SHP77 (cell line): ENCODE data around the gene ARL6IP1.
A peak's percentile ranks its signal among the peaks of the same experiment; 100 is the strongest.
"Not testable (repeated sequence)": the region's sequence is repeated elsewhere in the genome, so short reads cannot be mapped to it uniquely, and the experiment has no call there.

ENCODE experiments used
- DNase-seq, 2 experiments: peaks; one replicate each; lab custom pipeline; 2025; lab: John Stamatoyannopoulos, UW

Gene ARL6IP1

DNA sequence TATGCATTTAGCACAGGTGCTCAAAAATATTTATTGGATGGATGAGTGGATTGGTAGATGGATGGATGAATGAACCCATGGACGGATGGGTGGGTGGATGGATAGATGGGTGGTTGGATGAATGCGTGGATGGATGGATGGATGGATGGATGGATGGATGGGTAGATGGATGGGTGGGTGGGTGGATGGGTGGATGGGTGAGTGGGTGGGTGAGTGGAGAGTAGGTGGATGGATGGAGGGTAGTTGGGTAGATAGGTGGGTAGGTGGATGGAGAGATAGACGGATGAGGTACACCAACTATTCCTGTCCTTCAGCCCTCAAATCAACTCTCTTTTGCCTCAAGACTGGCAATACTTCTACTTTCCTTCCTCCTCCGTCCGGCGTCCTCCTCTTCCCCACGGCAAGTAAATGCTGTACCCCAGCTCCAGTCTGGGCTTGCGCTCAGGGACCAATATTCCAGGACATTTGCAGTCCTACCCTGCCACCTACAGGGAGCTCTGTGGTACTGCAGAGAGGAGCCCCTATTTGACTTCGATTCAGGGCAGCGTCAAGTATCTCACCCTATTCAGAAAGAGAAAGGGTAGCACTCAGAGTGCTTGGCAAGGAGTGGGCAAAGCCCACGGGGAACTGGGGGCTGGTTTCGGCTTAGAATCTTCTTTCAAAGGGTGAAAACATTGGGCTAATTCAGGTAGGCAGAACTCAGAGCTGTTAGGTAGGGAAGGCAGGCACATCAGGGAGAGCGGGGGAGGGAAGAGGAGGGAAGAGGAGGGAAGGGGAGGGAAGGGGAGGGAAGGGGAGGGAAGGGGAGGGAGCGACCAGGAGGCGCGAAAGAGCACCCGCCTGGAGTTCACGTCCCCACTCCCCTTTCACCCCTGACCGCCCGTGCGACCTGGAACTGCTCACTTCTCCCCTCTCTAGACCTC is 41.5 kb downstream of the ARL6IP1 start:
- peak; percentile 1 to 32 for DNase-seq

DNA sequence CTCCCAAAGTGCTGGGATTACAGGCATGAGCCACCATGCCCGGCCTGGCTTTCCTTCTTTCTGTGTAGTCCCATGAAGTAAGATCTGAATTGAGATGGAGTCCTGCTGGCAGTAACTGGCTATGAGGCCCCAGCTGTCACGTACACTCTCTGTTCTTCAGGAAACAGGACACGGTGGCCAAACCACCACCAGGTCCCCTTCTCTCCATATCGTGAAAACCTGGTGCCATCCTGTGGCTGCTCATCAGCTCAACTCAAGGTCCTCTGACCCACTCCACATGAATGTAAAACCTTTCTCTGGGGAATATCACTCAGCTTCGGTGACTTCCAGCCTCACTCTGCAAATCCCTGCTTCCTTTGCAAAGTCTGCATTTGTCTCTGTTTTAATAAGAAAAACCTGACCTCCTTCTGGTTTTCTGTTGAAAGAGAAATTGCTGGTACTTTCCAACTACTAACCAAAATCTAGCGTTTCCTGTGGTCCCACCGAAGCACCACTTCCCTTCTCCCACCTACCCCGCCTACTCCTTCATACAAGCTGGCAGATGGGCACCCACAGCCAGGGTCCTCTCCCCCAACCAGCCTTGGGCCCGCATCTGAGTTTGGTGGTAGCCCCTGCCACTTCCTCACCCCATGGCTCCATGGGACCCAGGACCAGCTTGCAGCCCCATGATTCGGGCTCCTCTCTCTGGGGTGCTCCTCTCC is 43.2 kb downstream of the ARL6IP1 start:
- not testable (repeated sequence) for DNase-seq

DNA sequence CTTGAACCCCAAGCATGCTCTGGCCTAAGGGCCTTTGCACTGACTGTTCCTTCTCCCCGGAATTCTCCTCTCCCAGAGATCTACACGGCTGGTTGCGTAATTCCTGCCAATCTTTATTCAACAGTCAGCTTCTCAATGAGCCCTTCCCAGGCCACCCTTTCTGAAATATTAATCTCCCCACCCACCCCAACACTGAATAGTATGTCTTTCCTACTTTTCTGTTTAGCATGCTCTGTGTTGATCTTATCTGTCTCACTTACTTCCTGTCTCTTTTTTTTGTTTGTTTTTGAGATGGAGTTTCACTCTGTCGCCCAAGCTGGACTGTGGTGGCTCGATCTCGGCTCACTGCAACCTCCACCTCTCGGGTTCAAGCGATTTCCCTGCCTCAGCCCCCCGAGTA is 44.7 kb downstream of the ARL6IP1 start:
- not testable (repeated sequence) for DNase-seq

DNA sequence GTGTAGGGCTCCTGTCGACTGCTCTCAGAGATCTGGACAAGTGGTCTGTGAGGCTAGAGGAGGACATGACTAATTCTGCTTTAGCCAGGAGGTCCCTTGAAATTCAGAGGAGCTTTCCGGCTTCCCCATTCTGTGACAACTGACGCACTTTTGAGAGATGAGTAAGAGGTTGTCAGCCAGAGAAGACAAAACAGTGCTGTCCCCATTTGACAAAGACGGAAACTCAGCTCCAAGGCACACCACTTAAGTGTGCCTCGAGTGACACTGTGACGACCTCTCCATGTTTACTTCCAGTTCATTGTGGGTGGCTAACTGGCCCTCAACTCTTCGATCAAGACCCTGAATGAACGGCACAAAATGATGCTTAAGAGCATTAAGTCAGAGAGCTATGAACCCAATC is 58.5 kb downstream of the ARL6IP1 start:
- not testable (repeated sequence) for DNase-seq
